Stimulated activated CD8-positive, alpha-beta memory T cell treated with anti-CD3 and anti-CD28 coated beads, Interleukin-4, amount 100 ng/mL, for 4 hours (primary cell): ENCODE results near the gene INPP5D.
"Not testable (repeated sequence)": the region's sequence is repeated elsewhere in the genome, so short reads cannot be mapped to it uniquely, and the experiment has no call there.

Experiments used
- DNase-seq, 2 donors: peaks; one replicate each; pipeline ENCODE4 v3.0.0-alpha.2; 2020; ENCODE audit warnings: low read depth in 2 of 2, low spot score in 1 of 2

Gene INPP5D

DNA sequence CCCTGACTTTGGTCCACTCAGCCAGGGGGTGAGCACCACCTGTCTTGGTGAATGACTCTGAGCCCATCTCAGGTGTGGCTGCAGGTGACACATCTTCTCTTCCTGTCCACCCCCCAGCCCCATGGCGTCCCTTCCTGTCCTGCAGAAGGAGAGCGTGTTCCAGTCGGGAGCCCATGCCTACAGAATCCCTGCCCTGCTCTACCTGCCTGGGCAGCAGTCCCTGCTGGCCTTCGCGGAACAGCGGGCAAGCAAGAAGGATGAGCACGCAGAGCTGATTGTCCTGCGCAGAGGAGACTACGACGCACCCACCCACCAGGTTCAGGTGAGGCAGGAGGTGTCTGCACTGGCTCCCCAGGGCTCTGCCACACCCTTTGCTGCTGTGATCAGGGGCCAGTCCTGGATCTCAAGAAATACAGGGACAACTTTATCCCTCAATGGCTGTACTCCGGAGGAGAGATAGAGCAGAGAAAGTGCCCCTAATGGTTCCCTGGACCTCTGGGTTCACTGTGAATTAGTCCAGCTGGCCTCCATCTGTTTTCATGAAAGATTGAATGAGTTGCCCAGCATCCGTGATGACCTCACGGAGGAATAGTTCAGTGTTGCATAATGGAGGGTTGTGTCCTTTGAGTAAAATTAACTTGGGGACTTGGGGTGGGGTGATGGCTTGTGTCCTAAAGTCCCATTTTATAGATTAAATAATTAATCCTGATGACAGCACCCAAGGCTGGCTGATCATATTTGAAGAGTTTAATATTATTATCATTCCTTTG lies 27.4 kb upstream of the INPP5D start, which contains the start of gene NEU2:
NEU2 (plus strand) TSS at position 122 of the 770 bp plus-strand sequence; CDS start at position 122, 0 bp downstream.
- DNase-seq: no peak

DNA sequence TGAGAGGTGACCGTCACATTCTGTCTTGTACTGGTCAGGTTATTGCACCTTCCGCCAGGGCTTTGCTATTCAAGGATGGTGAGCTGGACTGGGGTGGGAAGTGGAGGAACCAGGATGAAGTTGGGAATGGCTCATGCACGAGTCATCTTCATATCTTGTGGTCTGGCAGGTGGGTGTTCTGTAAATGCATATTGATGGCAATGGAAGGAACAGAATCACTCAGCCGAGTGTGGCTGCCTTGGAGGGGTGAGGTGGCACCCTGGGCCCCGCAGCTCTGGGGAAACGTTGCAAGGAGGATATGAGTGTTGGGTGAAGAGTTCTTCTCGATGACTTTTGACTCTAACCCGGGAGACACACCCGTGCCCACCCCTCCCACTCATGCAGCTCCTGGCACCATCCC lies 26.5 kb upstream of the INPP5D start:
- no peak for DNase-seq

DNA sequence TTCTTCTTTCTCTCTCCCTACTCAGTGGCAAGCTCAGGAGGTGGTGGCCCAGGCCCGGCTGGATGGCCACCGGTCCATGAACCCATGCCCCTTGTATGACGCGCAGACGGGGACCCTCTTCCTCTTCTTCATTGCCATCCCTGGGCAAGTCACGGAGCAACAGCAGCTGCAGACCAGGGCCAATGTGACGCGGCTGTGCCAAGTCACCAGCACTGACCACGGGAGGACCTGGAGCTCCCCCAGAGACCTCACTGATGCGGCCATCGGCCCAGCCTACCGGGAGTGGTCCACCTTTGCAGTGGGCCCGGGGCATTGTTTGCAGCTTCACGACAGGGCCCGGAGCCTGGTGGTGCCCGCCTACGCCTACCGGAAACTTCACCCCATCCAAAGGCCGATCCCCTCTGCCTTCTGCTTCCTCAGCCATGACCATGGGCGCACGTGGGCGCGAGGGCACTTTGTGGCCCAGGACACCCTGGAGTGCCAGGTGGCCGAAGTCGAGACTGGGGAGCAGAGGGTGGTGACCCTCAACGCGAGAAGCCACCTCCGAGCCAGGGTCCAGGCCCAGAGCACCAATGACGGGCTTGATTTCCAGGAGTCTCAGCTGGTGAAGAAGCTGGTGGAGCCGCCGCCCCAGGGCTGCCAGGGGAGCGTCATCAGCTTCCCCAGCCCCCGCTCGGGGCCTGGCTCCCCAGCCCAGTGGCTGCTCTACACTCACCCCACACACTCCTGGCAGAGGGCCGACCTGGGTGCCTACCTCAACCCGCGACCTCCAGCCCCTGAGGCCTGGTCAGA lies 25.9 kb upstream of the INPP5D start:
- no peak for DNase-seq

DNA sequence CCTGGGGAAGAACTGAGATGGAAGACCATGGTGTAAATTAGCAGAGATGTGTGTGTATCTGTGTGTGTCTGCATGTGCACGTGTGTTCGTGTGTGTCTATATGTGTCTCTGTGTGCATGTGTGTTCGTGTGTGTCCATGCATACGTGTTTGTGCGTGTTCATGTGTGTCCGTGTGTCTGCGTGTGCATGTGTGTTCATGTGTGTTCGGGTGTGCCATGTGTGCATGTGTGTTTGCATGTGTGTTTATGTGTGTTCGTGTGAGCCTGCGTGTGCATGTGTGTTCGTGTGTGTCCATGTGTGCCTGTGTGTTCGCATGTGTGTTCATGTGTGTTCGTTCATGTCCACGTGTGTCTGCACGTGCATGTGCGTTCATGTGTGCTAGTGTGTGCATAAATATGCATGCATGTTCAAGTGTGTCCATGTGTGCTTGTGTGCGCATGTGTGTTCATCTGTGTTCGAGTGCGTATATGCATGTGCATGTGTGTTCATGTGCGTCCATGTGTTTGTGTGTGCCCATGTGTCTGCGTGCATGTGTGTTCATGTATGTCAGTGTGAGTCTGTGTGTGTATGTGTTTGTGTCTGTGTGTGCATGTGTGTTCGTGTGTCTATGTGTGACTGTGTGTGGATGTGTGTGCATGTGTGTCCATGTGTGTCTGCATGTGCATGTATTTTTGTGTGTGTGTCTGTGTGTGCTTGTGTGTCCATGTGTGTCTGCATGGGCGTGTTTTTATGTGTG lies 24.5 kb upstream of the INPP5D start:
- DNase-seq: no peak

DNA sequence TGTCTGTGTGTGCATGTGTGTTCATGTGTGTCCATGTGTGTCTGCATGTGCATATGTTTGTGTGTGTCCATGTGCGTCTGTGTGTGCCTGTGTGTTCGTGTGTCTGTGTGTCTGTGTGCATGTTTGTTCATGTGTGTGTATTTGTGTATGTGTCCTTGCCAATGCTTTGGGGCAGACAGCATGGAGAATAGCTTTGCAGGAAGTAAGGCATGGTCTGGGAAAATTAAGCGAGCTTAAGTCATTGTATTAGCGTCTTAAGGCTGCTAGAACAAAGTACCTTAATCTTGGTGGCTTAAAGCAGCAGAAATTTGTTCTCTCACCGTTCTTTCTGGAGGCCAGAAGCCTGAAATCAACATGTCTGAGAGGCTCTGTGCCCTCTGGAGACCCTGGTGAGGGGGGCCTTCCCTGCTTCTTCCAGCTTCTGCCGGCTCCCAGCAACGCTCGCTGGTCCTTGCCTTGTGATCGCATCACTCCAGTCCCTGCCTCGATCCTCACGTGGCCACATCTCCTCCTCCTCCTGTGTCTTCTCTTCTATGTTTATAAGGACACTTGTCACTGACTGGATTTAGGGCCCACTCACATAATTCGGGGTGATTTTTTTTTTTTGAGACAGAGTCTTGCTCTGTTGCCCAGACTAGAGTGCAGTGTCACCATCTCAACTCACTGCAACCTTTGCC lies 23.8 kb upstream of the INPP5D start:
- no peak for DNase-seq

DNA sequence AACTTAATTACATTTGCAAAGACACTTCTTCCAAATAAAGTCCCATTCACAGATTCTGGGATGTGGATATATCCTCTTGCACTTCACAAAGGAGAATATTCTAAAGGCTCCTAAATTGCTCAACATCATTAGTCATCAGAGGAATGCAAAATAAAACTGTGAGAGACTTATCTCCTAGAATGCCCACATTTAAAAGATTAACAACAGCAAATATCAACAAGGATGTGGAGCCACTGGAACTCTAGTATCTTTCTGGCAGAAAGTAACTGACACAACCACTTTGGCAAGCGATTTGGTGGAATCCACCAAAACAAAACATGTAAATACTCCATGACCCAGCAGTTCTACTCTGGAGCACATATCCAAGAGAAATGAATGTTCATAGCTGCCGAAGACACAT lies 23.1 kb upstream of the INPP5D start:
- DNase-seq: no peak

DNA sequence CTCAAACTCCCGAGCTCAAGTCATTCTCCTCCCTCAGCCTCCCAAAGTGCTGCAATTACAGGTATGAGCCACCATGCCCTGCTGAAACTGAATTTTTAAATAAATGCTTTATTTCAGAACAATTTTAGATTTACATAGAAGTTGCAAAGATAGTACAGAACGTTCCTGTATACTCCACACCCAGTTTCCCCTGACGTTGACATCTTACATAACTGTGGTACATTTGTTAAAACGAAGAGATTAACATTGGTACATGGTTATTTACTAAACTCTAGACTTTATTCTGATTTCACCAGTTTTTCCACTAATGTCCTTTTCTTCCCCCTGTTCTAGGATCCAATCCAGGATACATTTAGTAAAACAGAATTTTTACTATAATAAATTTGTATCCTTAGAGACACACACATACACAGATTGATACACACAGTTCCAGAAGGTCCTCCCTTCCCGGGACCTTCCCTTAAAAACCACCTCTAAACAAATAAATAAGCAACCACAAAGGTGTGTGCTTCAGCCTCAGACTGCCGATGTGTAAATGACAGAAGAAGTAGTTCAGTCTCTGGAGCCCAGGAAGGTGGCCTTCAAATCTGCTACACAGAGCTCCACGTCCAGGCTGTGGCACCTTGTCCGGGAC lies 20.8 kb upstream of the INPP5D start:
- no peak for DNase-seq

DNA sequence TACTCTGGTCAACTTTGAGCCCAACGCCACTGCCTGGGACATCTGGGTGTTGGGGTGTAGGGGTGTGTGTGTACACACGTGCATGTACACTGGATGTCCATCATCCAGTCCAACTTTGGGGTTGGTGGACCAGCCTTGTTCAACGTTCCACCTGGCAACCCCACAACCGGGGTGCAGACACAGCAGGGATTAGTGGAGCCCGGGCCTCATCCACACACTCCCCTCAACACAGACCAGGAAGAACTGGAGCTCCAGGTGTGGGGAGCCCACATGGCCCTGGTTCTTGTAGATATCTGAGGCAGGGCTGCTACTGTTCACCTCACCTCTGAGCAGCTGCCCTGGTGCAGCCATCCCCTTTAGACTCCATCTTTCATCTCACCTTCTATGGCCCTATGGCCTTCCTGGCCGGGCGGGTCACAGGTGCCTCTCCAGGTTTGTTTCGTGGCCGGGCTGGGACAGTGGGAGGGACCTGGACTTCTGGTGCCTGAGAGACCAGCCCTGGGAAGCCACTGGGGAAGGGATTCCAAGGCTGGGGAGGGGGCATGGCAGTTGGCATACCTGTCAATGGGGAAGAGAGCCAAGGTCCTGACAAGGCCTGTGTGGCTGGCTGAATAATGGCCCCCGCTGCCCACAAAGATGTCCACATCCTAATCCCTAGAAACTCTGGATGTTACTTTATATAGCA lies 20.2 kb upstream of the INPP5D start:
- DNase-seq: no peak

DNA sequence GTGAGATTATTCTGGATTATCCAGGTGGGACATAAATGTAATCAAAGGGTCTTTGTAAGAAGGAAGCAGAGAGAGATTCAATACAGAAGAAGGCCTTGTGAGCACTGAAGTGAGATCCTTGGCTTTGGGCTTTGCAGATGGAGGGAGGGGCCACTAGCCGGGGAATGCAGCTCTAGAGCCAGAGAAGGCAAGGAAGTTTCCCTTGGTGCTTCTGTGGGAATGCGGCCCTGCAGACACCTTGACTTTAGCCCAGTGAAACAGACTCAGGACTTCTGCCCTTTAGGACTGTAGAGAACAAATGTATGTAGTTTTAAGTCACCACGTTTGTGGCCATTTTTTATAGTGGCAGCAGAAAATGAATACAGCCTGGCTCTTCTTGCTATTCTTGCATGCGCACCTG lies 19.6 kb upstream of the INPP5D start:
- DNase-seq: no peak

DNA sequence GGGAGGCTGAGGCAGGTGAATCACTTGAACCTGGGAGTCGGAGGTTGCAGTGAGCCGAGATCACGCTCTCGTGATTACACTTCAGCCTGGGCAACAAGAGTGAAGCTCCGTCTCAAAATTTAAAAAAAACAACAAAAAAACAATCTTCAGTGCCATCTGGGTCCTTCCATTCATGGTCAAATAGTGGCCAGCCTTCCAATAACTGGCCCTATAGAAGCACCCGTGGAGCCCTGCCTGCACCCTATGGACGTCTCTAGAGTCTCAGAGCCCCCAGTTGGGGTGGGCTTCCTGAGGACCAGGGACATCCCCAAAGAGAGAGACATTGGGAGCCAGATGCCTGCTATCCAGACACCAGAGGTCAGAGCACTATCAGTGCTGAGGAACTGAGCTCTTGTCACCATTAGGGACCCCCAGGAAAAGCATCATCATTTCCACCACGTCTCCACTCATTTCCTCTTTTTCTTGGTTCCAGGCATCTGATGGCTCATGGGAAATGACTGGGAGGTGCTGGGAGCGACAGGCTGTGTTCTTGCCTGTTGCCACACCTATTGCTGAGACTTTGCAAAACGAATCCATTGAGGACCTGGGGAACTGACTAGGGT lies 18.3 kb upstream of the INPP5D start:
- DNase-seq: no peak

DNA sequence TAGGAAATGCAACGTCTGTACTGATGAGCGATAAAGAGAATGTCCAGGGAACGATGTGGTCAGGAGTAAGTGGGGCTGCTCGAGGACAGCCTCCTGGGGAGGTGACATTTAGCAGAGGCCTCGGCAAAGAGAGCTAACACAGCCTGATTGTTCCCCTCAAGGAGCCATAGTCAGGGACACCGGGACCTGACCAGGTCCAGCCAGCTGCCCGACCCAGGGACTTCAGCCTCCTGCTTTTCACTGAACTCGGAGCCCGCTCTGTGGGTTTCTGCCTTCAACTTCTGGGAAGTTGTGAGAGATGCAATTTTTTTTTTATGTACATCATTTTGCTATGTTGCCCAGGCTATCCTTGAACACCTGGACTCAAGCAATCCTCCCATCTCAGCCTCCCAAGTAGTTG lies 17.6 kb upstream of the INPP5D start:
- no peak for DNase-seq

DNA sequence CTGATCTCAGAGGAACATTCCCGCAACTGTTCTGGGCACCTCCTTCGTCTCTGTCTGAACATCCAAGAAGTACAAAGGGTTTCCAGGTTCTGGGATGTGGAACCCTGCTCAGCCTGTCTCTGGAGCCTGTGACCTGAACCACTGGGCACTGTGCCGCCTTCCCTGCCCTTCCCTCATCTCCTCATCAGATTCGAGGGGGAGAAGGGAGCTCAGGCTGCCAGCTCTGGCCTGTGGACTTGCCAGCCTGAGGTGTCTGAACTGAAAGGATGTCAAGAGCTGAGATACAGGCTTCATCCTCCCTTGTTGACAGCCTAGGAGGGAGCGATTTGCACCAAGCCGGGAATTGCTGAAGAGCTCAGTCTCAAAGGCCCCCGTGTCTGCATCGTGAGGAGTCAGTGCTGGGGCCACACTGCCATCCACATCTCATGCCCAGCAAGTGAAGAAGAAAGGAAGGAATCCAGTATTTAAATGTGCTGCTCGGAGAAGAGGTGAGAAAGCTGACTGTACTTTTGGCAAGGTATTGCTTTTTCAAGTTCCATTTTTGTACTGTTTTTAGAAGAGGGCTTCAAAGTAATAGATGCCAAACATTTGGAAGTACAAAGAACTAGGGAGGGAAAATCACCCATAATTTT lies 15.1 kb upstream of the INPP5D start:
- DNase-seq: no peak

DNA sequence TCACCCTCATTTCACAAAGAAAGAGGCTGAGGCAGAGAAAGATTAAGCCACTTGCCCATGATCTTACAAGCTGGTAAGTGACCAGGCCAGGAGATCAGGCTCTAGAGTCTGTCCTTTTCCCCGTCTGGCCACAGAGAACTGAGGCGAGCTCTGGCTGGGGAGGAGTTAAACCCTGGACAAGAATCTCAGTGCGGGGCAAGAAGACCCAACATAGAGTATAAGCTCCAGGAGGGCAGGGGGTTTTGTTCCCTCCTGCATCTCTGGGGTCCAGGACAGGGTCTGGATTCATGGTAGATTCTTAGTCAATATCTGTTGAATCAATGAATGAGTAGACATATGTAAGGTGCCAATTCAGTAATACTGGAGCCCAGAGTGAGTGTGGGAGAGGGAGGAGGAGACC lies 12.9 kb upstream of the INPP5D start:
- DNase-seq: no peak

DNA sequence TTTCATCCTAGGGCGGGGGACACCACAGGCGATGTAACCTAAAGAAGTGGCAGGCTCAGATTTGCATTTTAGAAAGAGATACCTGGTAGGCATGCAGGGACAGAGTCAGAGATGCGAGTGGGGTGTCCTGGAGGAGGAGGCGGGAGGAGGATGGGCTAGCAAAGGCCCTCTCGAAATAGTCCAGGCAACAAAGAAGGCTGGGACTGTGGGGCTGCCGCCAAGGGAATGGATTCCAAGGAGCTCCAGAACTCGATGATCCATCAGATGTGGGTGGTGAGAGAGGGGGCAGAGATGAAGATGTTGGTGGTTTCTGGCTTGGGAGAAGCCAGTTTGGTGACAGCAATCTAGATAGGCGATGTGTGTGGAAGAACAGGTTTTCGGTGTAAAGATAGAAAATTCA lies 12.5 kb upstream of the INPP5D start:
- DNase-seq: no peak

DNA sequence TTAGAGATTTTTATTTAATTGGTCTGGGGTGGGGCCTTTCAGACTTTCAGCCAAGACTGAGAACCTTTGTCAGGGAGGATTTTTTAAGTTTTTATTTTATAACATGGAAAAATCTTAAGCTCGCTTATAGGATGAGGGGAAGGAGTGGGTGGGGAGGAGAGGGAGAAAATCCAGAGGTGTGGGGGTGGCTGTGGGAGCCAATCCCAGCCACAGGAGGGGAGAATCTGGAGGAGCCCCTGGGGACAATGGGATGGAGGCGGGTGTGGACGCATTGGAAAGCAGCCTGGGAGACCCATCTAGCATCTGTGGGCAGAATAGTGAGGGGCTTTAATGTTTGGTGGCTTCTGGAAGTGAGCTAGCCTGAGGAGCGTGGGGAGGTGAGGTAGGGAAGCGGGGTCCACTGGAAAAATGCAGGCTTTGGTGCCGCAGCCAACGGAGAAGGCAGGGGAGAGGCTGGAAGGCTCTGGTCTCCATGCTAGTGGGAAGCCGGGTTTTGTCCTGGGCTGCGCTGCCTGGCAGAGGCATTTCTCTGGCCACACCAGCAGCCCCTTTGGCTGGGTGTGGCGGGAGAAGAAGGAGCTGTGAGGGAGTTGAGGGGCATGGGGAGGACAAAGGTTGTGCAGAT lies 11.5 kb upstream of the INPP5D start:
- DNase-seq: no peak

DNA sequence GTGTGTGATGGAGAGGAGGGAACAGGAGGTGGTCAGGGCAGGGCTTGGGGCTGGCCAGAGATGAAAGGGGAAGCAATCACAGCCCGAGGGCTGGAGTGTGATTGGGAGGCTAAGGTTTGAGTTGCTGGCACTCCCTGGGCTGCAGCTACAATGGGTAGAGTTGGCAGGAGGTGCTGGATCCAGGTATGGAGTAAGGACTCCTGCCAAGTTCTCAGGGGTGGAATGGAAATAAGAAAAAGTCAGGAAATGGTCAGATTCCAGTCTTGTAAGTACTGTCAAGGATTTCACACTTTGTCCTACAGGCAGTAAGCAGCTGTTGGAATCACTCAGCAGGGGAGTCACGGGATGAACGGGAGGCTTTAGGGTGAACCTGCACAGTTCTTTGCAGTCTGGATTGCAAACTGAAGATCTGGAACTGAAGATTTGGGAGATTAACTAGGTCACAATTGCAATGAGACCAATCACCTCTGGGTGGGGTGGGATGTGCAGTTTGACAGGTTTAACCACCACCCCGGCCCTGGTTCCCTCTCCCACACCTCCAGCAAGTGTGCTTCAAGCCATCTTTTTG lies 10.9 kb upstream of the INPP5D start:
- DNase-seq: no peak

DNA sequence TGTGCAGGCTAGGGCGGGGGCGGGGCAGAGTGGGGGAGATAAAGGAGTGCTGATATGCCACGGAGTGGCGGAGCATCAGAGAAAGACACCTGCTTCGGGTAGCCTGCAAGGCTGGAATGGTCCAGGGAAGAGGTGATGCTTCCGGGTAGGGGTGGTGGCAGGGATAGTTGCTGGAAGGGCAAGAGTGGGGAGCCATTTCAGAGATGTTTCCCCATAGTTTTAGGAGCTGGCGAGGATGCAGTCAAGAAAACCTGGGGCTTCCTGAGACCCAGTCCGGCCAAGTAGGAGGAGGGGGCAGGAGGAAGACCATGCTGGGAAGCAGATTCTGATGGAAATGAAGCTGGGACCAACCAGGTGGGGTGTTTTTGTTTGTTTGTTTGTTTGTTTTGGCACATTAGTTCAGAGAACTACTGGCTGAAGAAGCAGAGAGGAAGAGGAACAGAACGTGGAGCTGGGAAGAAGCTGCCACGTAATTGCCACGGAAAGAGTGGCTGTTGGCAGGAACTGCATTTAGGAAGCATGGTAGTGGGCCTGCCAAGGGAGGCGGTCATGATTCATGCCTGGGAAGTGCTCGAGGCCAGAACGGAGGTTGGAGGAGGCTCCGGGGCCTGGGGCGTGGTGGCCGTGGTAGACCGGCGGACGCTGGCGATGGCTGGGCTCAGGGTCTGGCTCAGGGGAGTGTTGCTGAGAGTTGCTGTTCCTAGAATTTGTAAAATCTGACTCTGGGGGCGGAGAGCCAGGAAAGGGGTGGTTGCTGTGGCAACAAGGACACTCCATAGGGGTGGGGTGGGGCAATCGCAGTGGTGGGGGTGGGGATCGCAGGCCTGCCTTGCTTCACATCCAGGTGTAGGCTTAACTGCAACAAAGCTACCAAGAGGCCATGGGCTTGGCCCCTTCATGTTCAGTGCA lies 8.6 kb upstream of the INPP5D start:
- no peak for DNase-seq

DNA sequence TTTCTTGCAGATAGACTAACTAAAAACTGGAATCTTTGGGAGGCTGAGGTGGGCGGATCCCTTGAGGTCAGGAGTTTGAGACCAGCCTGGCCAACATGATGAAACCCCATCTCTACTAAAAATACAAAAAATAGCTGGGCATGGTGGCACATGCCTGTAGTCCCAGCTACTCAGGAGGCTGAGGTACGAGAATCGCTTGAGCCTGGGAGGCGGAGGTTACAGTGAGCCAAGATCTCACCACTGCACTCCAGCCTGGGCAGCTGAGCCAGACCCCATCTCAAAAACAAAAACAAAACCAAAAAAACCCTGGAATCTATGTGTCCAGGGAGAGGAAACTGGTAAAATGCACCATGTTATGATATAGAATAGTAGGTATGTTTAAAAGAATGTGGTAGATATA lies 7.6 kb upstream of the INPP5D start:
- DNase-seq: not testable (repeated sequence)
